SH-SY5Y (cell line): Measurements from ENCODE around the gene TXNDC16.

Experiments used
- GATA2 ChIP-seq: IDR thresholded peaks from 2 replicates; pipeline ENCODE4 v1.6.1; 2011; ENCODE audit warnings: mild to moderate bottlenecking, low read depth, low read length
- GATA3 ChIP-seq: IDR thresholded peaks from 2 replicates; pipeline ENCODE4 v1.6.1; 2011; ENCODE audit warnings: low read depth, mild to moderate bottlenecking, low read length, moderate library complexity

DNA sequence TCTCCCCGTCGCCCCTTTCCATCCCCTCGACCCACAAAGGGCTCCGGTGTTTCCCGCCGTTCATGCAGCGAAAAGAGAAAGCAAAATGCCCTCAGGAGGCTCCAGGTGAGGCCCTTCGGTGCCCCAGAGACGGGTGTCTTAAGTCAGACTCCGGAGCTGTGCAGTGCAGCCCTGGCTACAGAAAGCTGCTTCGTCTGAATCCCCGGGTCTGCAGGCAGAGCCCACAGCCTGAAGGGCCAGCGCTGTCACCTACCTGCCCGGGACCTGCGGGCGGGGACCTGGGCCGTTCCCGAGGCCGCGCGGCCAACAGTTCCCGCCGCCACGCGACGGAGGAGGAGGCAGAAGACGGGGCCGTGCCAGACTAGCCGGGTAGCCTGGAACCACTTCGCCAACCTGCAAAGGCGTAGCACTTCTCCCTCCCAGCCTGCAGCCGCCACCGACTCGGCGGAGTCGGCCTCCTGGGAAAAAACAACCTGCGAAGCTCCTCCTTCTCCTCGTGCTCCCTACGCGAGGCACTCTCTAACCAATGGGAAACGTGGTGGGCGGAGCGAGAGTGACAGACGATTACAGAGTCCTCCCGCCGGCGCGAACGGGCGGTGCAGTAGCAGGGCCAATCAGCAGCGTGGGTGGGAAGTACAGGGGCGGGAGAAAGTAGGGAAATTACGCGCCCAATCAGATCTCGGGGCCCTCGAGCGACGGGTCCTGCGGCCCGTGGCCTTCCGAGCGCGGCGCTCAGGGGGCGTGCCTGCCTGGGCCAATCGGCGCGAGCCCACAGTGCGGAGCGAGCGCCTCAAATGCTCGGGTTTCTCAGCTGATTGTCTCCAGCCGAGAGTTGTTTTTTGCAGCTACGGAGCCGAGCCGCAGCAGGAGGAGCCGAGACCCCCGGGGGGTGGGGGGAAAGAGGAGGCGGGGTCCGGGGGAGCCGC, at the start of gene TXNDC16, which contains the start of gene GPR137C:
- TF ChIP-seq GATA2 (no peak), GATA3 (no peak)
